Stimulated activated CD4-positive, alpha-beta T cell treated with anti-CD3 and anti-CD28 coated beads, Interleukin-4, amount 100 ng/mL, for 4 hours (primary cell): ENCODE measurements around the gene TPRG1L.

Experiments
- DNase-seq, 2 experiments: peaks; one replicate each; pipeline ENCODE4 v3.0.0-alpha.2; 2020

Gene TPRG1L

DNA sequence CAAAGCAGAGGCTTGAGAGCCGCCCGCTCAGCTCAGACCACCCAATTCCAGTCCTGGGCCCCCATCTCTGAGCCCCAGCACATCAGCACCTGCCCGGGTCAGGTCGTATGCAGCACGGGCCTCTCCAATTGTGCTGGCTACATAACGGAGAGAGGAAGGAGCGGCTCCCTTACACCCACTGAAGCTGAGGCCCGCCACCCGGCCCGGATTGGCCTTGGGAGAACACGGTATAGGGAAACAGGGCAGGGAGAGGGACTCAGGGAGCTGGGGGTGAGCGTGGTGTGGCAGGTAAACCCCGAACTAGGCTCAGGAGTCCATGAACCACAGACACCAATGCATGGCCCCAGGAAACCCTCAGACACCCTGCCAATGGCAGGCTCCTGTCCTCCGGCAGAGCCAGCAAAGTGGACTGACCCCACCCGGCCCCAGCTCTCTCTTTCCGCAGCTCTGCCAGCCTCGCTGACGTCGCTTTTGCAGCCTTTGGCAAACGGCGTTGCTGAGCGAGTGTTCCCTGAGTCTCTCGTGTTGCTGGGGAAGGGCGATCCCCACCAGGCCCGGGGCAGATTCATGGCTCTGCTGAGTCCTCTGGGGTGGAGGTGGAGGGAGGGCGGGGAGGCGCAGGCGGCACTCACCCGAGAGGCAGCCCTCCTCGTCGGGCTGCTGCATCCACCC, 30.0 kb upstream of the TPRG1L start:
- DNase-seq, result no peak

GRCh38 chr1:3595949-3596348, 28.9 kb upstream of the TPRG1L start:
- no peak for DNase-seq

DNA sequence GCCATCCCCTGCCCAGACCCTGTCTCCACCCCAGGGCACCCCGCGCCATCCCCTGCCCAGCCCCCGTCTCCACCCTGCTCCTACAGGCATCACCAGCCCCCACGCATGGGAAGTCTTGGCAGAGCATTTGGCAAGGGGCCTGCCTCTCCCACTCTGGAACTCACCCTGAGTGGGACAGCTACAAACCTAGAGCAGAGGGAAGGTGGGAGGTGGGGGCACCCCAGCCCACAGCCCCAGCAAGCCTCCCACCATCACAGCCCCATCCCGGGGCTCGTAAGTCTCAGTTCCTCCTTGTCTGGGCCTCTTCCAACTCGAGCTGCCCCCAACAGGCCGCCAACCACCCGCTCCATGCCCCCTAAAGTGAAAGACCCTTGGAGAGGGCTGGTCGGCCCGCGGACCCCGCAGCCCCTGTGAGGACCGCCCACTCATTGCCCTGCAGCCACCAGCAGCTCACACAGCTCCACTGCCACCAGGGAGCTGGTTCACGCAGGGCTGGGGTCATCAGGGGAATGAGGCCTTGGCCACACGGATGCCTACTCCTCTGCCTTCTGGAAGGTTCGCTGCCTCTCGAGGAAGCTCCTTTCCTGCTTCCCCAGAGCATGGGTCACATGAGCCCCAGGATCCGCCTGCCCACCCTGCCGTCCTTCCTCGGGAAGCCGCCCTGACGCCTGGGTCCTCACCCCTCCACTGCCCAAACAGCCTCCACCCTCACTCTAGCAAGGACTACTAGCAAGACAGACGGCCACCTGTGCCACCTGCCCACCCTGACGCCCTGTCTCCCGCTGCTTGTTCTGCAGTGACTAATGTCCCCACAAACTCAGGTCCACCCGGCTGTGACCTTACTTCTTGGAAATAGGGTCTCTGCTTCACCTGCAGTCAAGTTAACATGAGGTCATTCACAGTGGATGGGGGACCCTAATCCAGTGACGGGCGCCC, 27.9 kb upstream of the TPRG1L start:
- DNase-seq, result no peak

- no peak for DNase-seq
Observed at GRCh38 chr1:3597599-3597964, 27.2 kb upstream of the TPRG1L start.

DNA sequence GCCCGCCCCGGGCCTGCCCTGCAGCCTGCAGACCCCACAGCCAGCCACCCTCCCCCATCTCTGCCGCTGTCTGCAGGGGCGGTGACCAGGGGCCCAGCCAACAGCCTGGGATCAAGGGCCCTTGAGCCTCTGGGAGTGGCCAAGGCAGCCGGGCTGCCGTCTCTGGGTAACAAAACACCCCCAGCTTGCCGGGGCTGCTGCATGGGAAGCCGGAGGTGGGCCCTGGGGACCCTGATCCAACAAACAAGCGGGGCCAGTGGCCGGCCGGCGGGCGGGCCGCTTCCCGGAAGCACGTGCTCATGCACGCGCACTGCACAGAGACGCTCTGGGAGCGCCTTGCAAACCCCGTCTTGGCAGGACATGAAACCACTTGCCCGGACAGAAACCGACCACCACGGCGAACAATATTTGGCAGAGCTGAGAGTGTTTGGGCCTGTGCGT, 26.7 kb upstream of the TPRG1L start:
- no peak for DNase-seq

DNA sequence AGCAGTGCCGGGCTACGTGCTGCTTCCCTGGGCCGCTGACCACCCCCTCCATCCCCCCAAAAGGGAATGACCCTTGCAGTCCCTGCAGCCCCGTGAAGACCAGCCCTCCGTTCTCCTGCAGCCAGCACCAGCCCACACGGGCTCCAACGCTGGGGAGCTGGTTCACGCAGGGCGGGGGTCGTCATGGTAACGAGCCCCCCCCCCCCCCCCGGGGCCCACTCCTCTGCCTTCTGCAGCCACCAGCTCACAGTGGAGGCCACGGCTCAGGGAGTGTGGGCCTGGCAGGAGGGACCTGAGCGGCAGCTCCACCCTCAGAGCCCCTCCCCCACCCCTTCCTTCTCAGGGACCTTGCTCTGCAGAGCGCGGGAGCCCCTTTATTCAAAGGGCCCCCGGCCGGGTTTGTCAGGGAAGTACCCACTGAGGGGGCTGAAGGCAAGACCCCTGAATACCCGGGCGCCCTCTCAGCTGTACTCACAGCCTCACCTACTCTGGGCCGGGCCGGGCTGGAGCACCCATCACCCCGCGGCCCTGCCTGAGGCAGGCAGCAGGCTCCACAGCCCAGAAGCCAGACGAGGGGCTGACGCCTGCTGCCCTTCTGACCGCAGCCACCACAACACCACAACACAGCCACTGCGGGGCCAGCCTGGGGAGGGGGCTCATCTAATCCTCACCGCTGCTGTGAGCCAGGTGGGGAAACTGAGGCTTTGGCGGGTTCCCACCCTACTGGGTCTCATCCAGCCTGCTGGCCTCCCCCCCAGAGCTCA, 26.1 kb upstream of the TPRG1L start:
- DNase-seq, result no peak

- DNase-seq, result no peak
Observed at GRCh38 chr1:3599286-3599811, 25.5 kb upstream of the TPRG1L start.

DNA sequence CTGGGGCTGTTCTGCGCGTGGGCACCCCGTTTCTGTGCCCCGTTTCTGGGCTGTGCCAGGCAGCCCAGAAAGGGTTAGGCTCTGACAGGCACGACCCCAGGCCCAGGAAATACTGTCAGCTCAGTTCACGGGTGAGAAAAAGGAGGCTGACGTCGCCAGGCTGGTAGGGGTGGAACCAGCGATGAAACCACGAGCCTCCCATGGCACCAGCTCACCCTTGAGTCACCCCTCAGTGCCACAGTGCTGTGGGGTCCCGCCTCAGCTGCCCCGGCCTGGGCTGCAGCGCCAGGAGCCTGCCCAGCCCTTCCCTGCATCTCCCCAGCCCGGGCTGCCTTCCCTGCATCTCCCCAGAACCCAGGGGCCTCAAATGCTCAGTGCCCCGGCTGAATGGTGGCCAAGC, 25.0 kb upstream of the TPRG1L start:
- no peak for DNase-seq

GRCh38 chr1:3600354-3600753, 24.5 kb upstream of the TPRG1L start:
- DNase-seq, result no peak

- no peak for DNase-seq
Observed at GRCh38 chr1:3601743-3602142, 23.1 kb upstream of the TPRG1L start.

GRCh38 chr1:3602375-3602774, 22.4 kb upstream of the TPRG1L start:
- no peak for DNase-seq

DNA sequence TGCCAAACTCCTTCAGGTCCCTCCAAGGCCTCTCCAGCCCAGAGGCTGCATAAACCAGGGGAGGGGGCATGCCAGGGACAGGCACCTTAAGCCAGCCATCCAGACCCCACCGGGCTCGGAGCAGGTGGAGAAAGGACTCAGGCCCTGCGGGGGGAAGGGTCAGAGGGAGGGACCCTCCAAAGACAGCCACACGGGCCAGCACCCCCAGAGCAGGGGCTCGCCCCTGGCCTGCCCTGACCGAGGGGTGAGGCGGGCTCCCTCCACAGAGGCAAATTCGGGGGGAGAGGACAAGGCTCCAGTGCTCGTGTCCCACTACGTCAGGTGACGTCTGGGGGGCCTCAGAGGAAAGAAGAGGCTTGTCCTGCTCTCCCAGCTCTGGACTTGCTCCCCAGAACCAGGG, 21.7 kb upstream of the TPRG1L start:
- no peak for DNase-seq

- DNase-seq, result no peak
Observed at GRCh38 chr1:3603571-3604467, 21.0 kb upstream of the TPRG1L start.

- no peak for DNase-seq
Observed at GRCh38 chr1:3604468-3604974, 20.3 kb upstream of the TPRG1L start.

DNA sequence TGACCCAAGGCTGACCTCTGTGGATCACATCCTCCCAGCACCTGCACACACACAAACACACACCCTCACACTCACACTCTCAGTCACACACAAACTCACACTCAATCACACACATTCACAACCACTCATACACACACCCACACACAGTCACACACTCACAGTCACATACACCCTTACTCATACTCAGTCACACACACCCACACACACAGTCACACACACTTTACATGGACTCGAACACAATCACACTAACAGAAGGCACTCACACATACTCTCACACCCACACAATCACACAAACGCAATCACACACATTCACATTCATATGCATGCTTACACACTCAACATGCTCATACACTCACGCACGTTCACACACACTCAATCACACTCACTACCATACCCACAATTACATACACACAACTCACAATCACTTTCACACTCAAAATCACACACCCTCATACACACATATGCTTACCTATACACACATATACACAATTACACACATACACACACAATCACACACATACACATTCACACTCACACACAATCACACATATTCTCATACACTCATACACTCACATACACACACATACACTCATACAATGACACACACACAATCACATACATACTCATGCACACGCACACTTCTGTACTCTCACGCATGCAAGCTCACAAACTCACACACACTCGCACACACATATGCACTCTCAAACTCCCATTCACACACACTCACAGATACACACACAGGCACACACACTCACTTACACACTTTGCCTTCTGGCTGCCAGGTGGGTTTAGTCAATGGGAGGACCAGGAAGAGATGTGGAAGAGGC, 19.6 kb upstream of the TPRG1L start:
- no peak for DNase-seq

DNA sequence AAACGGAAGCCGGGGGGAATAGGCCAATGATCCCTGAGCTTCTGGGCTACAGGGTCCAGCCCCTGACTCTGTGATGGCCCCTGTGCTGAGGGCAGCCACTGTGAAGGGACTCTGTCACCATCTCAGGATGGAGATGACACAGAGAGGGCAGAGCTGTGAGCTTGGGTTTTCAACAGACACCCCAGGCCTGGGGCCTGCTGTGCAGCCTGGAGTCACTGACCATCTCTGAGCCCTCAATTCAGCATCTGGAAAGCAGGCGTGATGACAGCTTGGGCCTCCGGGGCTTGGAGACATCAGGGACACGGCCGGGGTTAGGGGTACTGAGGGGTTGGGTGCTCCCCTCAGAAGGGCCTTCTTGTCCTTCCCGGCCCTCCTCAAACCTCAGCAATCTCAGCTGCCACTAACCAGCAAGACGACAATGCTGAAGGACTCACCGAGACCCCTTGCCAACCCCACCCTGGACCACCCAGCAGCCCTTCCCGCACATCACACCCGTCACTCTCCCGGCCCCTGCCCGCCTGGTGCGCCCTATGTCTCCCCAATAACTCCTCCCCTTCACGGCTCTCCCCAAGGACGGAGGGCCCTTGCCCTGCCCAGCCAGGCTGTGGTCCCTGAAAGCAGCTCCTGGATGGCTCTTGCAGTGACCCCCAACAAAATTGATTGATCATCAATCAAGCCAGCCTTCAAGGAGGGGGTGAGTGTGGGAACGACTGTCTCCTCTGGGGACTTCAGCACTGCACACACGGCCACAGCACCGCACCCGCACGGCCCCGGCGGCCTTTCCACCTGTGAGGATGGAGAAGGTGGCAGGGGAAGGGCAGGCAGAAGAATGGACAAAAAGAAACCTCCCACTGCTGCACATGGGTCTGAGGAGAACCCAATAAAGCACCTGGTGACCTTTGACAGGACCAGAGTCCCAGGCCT, 17.8 kb upstream of the TPRG1L start:
- DNase-seq, result no peak

DNA sequence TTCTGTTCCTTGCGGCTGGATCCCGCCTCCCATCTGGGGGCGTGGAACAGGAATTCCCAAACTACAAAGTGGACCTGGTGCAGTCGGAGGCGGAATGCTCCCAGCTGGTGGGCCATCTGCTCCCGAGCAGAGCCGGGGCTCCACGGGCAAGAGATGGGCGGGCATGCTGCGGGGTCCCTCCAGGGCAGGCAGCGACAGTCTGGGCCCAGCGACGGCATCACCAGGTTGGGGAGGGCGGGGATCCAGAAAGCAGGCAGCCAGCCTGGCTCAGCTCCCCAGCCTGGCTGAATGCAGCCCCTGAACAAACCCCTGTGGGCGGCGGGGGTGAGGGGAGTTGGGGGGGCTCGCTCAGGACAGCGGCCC, 17.1 kb upstream of the TPRG1L start:
- no peak for DNase-seq

- DNase-seq, result no peak
Observed at GRCh38 chr1:3608154-3608553, 16.7 kb upstream of the TPRG1L start.

- DNase-seq, result no peak
Observed at GRCh38 chr1:3609016-3609768, 15.6 kb upstream of the TPRG1L start.
